ENCODE measurements around the gene SYVN1. TPM values are rescaled to one million over a fixed set of nuclear protein-coding genes. Genes with fewer than 3 reads are reported as not detected.

SYVN1 gene
- total and polyA plus RNA-seq, 10 of the 15 experiments (the other 5 are each of a cell fraction or from before 2014, with no cell fraction given), result 0.79 to 63.6 (median 20.1) TPM

GRCh38 chr11:65095974-65096806, 38.1 kb downstream of the SYVN1 start, which contains the start of gene VPS51 (continued):
- TF ChIP-seq E2F8 (IDR thresholded peaks at IDR 0.05; ENCODE audit: low read depth, partially characterized antibody) (peak; percentile 94), TCF3 (IDR thresholded peaks at IDR 0.05; ENCODE audit: borderline replicate concordance, insufficient read depth, low read depth, low read length) (peak; percentile 46; the same call in 1 of the 2 replicates), YBX1 (IDR thresholded peaks at IDR 0.05) (no peak), SPI1 (IDR thresholded peaks at IDR 0.05; ENCODE audit: borderline replicate concordance, insufficient read depth, low read depth, low read length) (no peak), REST (IDR thresholded peaks at IDR 0.05; ENCODE audit: low read depth, low read length) (no peak), ZNF24 (IDR thresholded peaks at IDR 0.05) (peak; percentile 84), USF2 (IDR thresholded peaks at IDR 0.05; ENCODE audit: borderline replicate concordance, low read depth, low read length) (no peak; the same call in 1 of the 2 replicates), ZNF384 (IDR thresholded peaks at IDR 0.05; ENCODE audit: borderline replicate concordance, low read depth, low read length) (peak; percentile 59; the same call in 1 of the 2 replicates), NFXL1 (IDR thresholded peaks at IDR 0.05; ENCODE audit: borderline replicate concordance) (no peak), MYC (IDR thresholded peaks at IDR 0.05; ENCODE audit: insufficient read depth, insufficient read length, insufficient replicate concordance, low read length, severe bottlenecking) (peak; percentile 66), SIX5 (IDR thresholded peaks at IDR 0.05; ENCODE audit: low read depth, low read length, severe bottlenecking) (peak; percentile 94), PRDM15 (CRISPR knock-in tag; IDR thresholded peaks at IDR 0.05) (no peak), POU2F2 (IDR thresholded peaks at IDR 0.05; ENCODE audit: borderline replicate concordance, low read depth, low read length) (peak; percentile 92), ZBTB33 (IDR thresholded peaks at IDR 0.05) (peak; percentile 76; the same call in 1 of the 2 replicates)
